GM19240 (cell line): ENCODE measurements around the gene GSG1L.

Experiments
- DNase-seq: peaks from one replicate; pipeline ENCODE4 v3.0.0; 2011; ENCODE audit warnings: low spot score; ENCODE audit not compliant: insufficient read length

The GSG1L gene

GRCh38 chr16:27822996-27823395 lies 240.5 kb downstream of the GSG1L start:
- no peak for DNase-seq

- no peak for DNase-seq
These were observed 241.0 kb downstream of the GSG1L start for GRCh38 chr16:27822529-27822928.

GRCh38 chr16:27820646-27821345 lies 242.7 kb downstream of the GSG1L start:
- DNase-seq = no peak

DNA sequence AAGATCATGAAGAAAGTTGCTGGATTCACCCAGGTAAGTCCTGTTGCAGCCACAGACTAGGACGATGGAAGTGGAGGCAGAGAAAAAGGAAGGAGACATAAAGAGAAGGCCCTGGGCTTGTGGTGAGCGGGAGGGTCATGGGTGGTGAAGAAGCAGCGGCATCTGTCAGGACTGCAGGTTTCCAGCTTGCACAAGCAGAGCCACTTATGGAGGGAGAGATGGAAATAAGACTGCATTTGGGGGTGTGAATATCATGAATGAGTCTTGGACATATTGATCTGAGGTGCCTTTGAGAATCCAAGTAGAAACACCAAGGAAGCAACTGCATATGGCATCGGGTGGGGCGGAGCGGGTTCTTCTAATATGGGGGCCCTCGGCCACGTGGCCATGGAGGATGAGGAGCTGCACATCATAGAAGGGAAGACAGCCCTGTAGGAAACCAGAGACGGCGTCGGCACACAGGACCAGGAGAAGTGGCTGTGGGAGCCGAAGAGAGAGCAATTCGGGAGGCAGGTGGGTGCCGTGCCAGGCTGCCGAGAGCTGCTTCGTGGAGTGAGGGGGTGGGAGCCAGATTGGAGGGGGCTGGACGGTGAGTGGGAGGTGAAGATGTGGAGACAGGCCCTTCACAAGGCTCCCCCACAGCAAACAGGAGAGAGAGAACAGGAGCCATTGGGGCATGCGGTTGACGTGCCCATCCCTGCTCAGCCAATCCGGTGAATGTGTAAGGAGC lies 243.5 kb downstream of the GSG1L start:
- DNase-seq = no peak

GRCh38 chr16:27819356-27819755 lies 244.2 kb downstream of the GSG1L start:
- no peak for DNase-seq

DNA sequence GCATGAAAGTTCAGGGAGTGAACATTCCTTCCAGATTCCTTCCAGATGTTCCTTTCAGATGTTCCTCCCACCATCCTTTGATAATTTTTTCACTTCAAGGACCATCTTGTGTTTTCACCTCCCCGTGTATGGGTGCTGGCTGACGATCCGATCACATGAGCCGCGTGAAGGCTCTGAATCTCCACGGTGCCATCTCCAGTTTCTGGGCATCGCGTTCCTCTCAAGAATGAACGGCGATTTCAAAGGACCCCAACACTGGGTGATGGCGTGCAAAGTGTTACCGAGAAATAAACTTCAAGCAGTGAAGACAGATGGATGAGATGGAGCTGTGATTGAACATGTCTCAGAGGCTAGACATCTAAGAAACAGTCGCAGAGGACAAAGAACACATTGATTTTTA lies 245.3 kb downstream of the GSG1L start:
- DNase-seq = no peak

DNA sequence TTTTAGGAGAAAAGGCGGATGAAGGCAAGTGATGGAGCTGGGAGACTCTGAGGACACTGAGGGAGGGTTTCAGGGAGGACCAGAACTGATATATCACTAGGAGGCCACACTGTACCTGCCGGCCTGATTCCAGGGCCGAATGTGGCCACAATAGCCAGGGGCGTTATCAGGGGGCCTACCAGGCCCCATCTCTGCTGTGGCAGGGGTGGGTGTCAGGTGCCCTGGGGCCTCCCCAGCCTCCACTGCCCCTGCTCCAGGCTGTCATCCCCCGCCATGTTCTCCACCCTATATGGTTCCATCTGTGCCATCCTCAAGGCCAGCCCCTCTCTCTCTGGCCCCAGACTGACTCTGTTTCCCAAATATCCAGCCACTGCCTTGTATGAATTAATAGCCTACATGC lies 246.5 kb downstream of the GSG1L start:
- DNase-seq = no peak

GRCh38 chr16:27816561-27816960 lies 247.0 kb downstream of the GSG1L start:
- DNase-seq = no peak

GRCh38 chr16:27813591-27813990 lies 249.9 kb downstream of the GSG1L start:
- no peak for DNase-seq

DNA sequence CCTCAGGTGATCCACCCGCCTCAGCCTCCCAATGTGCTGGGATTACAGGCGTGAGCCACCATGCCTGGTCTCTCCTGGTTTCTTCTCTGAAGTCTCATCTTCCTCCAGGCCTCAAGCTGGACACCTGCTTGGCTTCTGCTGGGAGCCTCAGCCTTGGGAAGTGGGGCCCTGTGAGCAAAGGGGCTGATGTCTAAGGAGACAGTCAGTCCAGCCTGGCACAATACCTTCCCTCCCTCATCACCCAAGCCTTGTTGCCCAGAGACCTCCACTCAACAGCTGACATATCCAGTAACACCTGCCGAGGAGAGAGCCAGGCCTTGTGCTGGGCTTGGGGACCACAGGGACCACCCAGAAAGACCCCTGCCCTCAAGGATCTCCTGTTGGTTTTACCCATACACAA lies 251.6 kb downstream of the GSG1L start:
- DNase-seq = no peak

DNA sequence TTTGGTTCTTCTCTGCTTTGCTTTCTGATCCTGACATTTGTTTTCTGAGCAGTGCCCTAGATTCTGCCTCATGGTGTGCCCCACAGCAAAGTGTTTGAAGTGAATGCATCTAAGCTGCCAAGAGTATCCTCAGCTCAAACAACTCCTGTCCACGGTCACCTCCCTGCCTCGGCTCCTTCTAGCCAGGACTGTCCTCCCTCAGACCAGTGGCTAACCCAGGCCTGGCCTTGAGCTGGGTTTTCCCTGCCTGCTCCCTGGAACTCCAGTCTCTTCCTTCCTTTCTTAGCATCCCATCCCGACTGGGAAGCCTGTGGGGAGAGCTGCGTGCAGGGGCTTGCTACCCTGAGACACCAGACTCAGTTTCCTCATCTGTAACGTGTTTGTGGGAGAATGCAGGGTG lies 256.5 kb downstream of the GSG1L start:
- no peak for DNase-seq

- no peak for DNase-seq
These were observed 257.1 kb downstream of the GSG1L start for GRCh38 chr16:27806388-27806787.

- DNase-seq = no peak
These were observed 257.6 kb downstream of the GSG1L start for GRCh38 chr16:27805828-27806351.

DNA sequence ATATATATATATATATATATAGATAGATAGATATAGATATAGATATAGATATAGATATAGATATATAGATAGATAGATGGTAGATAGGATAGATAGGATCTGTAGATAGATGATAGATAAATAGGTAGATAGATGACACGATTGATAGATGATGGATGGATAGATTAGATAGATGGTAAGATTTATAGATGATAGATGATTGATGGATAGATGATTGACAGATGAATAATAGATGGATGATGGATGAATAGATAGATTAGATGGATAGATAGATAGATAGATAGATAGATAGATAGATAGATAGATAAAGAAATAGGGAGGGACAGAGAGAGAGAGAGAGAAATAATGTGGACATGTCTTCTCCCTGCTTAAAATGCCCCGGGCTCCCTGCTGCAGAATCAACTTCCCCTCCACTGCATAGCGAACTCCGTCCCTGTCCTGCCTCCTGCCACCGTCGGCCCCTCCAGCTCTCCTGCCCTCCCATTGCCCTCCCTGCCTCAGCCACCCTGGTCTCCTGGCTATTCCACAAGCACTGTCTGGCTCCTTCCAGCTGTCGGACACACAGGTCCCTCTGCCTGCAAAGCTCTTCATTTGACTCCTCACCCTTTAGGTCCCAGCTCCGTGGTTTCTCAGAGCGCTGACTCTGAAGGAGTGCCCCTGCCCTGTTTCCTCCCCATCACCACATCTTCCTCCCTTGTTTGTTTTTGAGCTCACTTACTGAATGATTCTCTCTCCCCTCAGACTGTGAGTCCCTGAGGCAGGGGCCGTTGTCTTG lies 259.6 kb downstream of the GSG1L start:
- DNase-seq = no peak

GRCh38 chr16:27802664-27803439 lies 260.7 kb downstream of the GSG1L start:
- no peak for DNase-seq

GRCh38 chr16:27801289-27801945 lies 262.1 kb downstream of the GSG1L start:
- DNase-seq = no peak

GRCh38 chr16:27800817-27801216 lies 262.7 kb downstream of the GSG1L start:
- no peak for DNase-seq

DNA sequence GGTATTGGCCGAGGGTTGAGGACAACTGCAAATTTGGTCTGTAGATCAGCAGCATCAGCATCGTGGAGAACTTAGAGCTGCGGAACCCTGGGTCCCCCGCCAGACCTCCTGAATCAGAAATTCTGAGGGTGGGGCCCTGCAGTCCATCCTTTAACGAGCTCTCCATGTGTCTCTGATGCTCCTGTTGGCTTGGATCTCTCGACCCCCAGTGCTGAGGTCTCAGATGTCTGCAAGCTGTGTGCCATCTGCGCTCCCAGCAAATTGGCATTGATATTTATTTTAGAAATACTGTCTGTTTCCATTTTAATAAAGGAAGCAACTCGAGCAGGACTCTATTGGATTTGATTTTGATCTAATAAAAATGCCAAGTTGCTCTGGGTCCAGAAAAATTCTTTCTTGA lies 263.6 kb downstream of the GSG1L start:
- no peak for DNase-seq

DNA sequence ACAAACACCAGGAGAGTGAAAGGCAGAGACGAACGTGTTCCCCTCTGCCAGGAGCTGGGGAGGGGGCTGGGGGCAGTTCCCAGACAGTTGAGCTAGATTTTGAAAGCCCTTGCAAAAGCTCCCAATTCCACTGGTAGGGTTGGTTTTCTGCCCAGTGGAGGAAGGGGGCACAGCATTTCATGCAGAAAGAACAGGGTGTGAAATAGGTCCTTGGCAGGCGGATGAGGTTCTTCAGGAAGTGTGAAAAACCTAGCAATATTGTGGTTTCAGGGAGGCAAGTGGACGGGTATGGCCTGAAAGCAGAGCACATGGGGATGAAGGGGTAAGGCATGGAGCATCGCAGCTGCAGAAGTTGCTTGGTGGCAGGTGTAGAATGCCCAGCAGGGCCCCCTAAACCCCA lies 265.3 kb downstream of the GSG1L start:
- DNase-seq = no peak

GRCh38 chr16:27795992-27796614 lies 267.4 kb downstream of the GSG1L start:
- DNase-seq = no peak
